H9 (cell line): ENCODE measurements around the gene FAAH. TPM values are rescaled to one million over a fixed set of nuclear protein-coding genes. Genes with fewer than 3 reads are reported as not detected.

Experiments
- DNase-seq: peaks from one replicate; pipeline ENCODE4 v3.0.0-alpha.2; 2017
- H2AFZ ChIP-seq: one replicate; pipeline ENCODE4 v1.6.1; 2013; ENCODE audit warnings: mild to moderate bottlenecking, low read length, control low read depth, moderate library complexity
- H2AK5ac ChIP-seq: 2 replicates; pipeline ENCODE4 v1.6.1; 2013; ENCODE audit warnings: low read length, control low read depth, mixed read lengths; ENCODE audit not compliant: insufficient read length
- H2BK120ac ChIP-seq: one replicate; pipeline ENCODE4 v1.6.1; 2013; ENCODE audit warnings: low read depth, mild to moderate bottlenecking, low read length, control low read depth, inconsistent platforms; ENCODE audit not compliant: poor library complexity, severe bottlenecking
- H2BK12ac ChIP-seq: 2 replicates; pipeline ENCODE4 v1.6.1; 2013; ENCODE audit warnings: low read length, control low read depth, mixed read lengths, low read depth; ENCODE audit not compliant: insufficient read length
- H2BK15ac ChIP-seq: 2 replicates; pipeline ENCODE4 v1.6.1; 2013; ENCODE audit warnings: low read depth, low read length, control low read depth
- H2BK20ac ChIP-seq: one replicate; pipeline ENCODE4 v1.6.1; 2013; ENCODE audit warnings: low read depth, mild to moderate bottlenecking, low read length, control low read depth, inconsistent platforms; ENCODE audit not compliant: poor library complexity, severe bottlenecking
- H2BK5ac ChIP-seq: 2 replicates; pipeline ENCODE4 v1.6.1; 2013; ENCODE audit warnings: low read length, control low read depth, mixed read lengths; ENCODE audit not compliant: insufficient read length
- H3K14ac ChIP-seq: 2 replicates; pipeline ENCODE4 v1.6.1; 2013; ENCODE audit warnings: low read length, control low read depth; ENCODE audit not compliant: insufficient read depth
- H3K18ac ChIP-seq: 2 replicates; pipeline ENCODE4 v1.6.1; 2013; ENCODE audit warnings: low read depth, mild to moderate bottlenecking, mixed read lengths, low read length, control low read depth; ENCODE audit not compliant: insufficient read length
- H3K23ac ChIP-seq: 2 replicates; pipeline ENCODE4 v1.6.1; 2013; ENCODE audit warnings: low read length, control low read depth, mixed read lengths, low read depth; ENCODE audit not compliant: insufficient read length
- H3K23me2 ChIP-seq: 2 replicates; pipeline ENCODE4 v1.6.1; 2013; ENCODE audit warnings: low read depth, mild to moderate bottlenecking, mixed read lengths, low read length, control low read depth; ENCODE audit not compliant: insufficient read length, poor library complexity, severe bottlenecking
- H3K27ac ChIP-seq: 2 replicates; pipeline ENCODE4 v1.5.1; 2013; ENCODE audit warnings: low read length, control low read depth, mixed read lengths, low read depth; ENCODE audit not compliant: insufficient read length
- H3K27me3 ChIP-seq: 2 replicates; pipeline ENCODE4 v1.6.1; 2013; ENCODE audit warnings: low read length, control low read depth, inconsistent platforms; ENCODE audit not compliant: insufficient read depth
- H3K4ac ChIP-seq: 2 replicates; pipeline ENCODE4 v1.6.1; 2013; ENCODE audit warnings: low read depth, mild to moderate bottlenecking, control low read depth, inconsistent platforms, low read length, moderate library complexity
- H3K4me1 ChIP-seq: 2 replicates; pipeline ENCODE4 v1.6.1; 2013; ENCODE audit warnings: low read length, control low read depth, inconsistent platforms; ENCODE audit not compliant: insufficient read depth
- H3K4me2 ChIP-seq: 2 replicates; pipeline ENCODE4 v1.6.1; 2013; ENCODE audit warnings: low read length, control low read depth, mixed read lengths; ENCODE audit not compliant: insufficient read length, insufficient read depth
- H3K56ac ChIP-seq: 2 replicates; pipeline ENCODE4 v1.6.1; 2013; ENCODE audit warnings: low read depth, mild to moderate bottlenecking, mixed read lengths, low read length, control low read depth; ENCODE audit not compliant: insufficient read length
- H3K79me1 ChIP-seq: 2 replicates; pipeline ENCODE4 v1.6.1; 2013; ENCODE audit warnings: low read depth, mild to moderate bottlenecking, moderate library complexity, low read length, control low read depth, inconsistent platforms; ENCODE audit not compliant: insufficient read depth, poor library complexity, severe bottlenecking
- H3K79me2 ChIP-seq: 2 replicates; pipeline ENCODE4 v1.6.1; 2013; ENCODE audit warnings: low read length, control low read depth, inconsistent platforms; ENCODE audit not compliant: insufficient read depth
- H3K9ac ChIP-seq: 2 replicates; pipeline ENCODE4 v1.6.1; 2013; ENCODE audit warnings: low read length, control low read depth, mixed read lengths; ENCODE audit not compliant: insufficient read length; ENCODE audit errors: extremely low read depth
- H3K9me3 ChIP-seq: one replicate; pipeline ENCODE4 v1.6.1; 2013; ENCODE audit warnings: low read depth, low read length, inconsistent platforms; ENCODE audit not compliant: control insufficient read depth
- H3T11ph ChIP-seq: one replicate; pipeline ENCODE4 v1.6.1; 2013; ENCODE audit warnings: mild to moderate bottlenecking, low read length, control low read depth, inconsistent platforms
- H4K20me1 ChIP-seq: one replicate; pipeline ENCODE4 v1.6.1; 2013; ENCODE audit not compliant: control insufficient read depth, insufficient read length, insufficient read depth
- H4K5ac ChIP-seq: 2 replicates; pipeline ENCODE4 v1.6.1; 2013; ENCODE audit warnings: low read depth, mild to moderate bottlenecking, mixed read lengths, low read length, control low read depth; ENCODE audit not compliant: insufficient read length
- H4K8ac ChIP-seq: replicated peaks from 2 replicates; pipeline ENCODE4 v1.6.1; 2013; ENCODE audit warnings: low read length, control low read depth, mixed read lengths, low read depth; ENCODE audit not compliant: insufficient read length
- H4K91ac ChIP-seq: 2 replicates; pipeline ENCODE4 v1.6.1; 2013; ENCODE audit warnings: low read depth, mild to moderate bottlenecking, moderate library complexity, mixed read lengths, low read length, control low read depth; ENCODE audit not compliant: insufficient read length
- H3K27ac Mint-ChIP-seq, 3 experiments: 2 replicates in 2 of 3; 3 replicates in 1 of 3; pipeline ENCODE4 v1.8.0; 2020 to 2021; ENCODE audit warnings: mixed read lengths in 3 of 3, mild to moderate bottlenecking in 1 of 3, moderate library complexity in 1 of 3
- H3K27me3 Mint-ChIP-seq: 2 replicates; pipeline ENCODE4 v1.8.0; 2021; ENCODE audit warnings: low read depth, mild to moderate bottlenecking, moderate library complexity, mixed read lengths
- H3K36me3 Mint-ChIP-seq, 3 experiments: 2 replicates in 2 of 3; 3 replicates in 1 of 3; pipeline ENCODE4 v1.8.0; 2020 to 2021; ENCODE audit warnings: low read depth in 3 of 3, mixed read lengths in 3 of 3; ENCODE audit not compliant: insufficient read depth in 1 of 3
- H3K4me1 Mint-ChIP-seq, 2 experiments: 2 replicates each; pipeline ENCODE4 v1.8.0; 2020; ENCODE audit warnings: mixed read lengths in 2 of 2
- H3K4me3 Mint-ChIP-seq, 2 experiments: 2 replicates in 1 of 2; 3 replicates in 1 of 2; pipeline ENCODE4 v1.8.0; 2020 to 2021; ENCODE audit warnings: mild to moderate bottlenecking in 2 of 2, mixed read lengths in 2 of 2, moderate library complexity in 1 of 2
- H3K9me3 Mint-ChIP-seq, 2 experiments: 2 replicates in 1 of 2; 3 replicates in 1 of 2; pipeline ENCODE4 v1.8.0; 2020; ENCODE audit warnings: mild to moderate bottlenecking in 2 of 2, mixed read lengths in 2 of 2, moderate library complexity in 1 of 2
- CTCF ChIP-seq: fragments of 200-600 bp; sonication (generic); conservative IDR thresholded peaks from 3 replicates; pipeline ENCODE4 v1.8.0; 2021; ENCODE audit warnings: antibody characterized with exemption, mild to moderate bottlenecking
- WGBS: extraction: QIAGEN DNeasy Blood & Tissue Kit; methylation state at CpG from one replicate; pipeline ENCODE4 v1.1.7; 2013; ENCODE audit warnings: missing lambda C conversion rate, low lambda C conversion rate, mixed read lengths; ENCODE audit not compliant: insufficient read length; ENCODE audit errors: extremely low coverage; 5-methylcytosine and 5-hydroxymethylcytosine counted together
- total RNA-seq: library from RNA; stranded (reverse); gene quantifications from 2 replicates; pipeline ENCODE4 v1.2.1, GENCODE V29; 2021

FAAH gene
- total RNA-seq, 1 experiment from 2014 or later: 18.9 TPM

GRCh38 chr1:46461017-46461808, 67.1 kb downstream of the FAAH start:
- WGBS: no CpG with 5 or more reads among the region's 11 CpGs
- peaks cover 4% of the 10 kb centered on the region for H3K23me2 ChIP-seq
- H2BK15ac ChIP-seq: no peak overlapping the region
- no peak overlapping the region for H4K91ac ChIP-seq
- peaks cover 51 to 79% of the 10 kb centered on the region in 2 experiments for H3K4me1 Mint-ChIP-seq
- no peak overlapping the region for H3K18ac ChIP-seq
- no peak overlapping the region for H2BK5ac ChIP-seq
- H3K27ac ChIP-seq: no peak overlapping the region
- H4K20me1 ChIP-seq: no peaks in the 10 kb centered on the region
- no peak overlapping the region for H2AFZ ChIP-seq
- H4K5ac ChIP-seq: no peak overlapping the region
- H3K14ac ChIP-seq: no peak overlapping the region
- H3K4me2 ChIP-seq: no peak overlapping the region
- no peak overlapping the region for H4K8ac ChIP-seq
- no peak overlapping the region for H2AK5ac ChIP-seq
- H3K4ac ChIP-seq: no peak overlapping the region
- H3K9me3 Mint-ChIP-seq: peaks cover 0 to 3% of the 10 kb centered on the region in 2 experiments; a peak in 1 of 5 replicates
- no peak overlapping the region; a peak in 1 of 5 replicates for H3K4me3 Mint-ChIP-seq
- H3K27me3 Mint-ChIP-seq: peaks cover 99% of the 10 kb centered on the region
- H3K9me3 ChIP-seq: no peaks in the 10 kb centered on the region
- H3K36me3 Mint-ChIP-seq: no peaks in the 10 kb centered on the region
- H3K4me1 ChIP-seq: peaks cover 4% of the 10 kb centered on the region; the same call in 1 of the 2 replicates
- no peak for TF ChIP-seq CTCF
- H3K9ac ChIP-seq: no peak overlapping the region
- peaks cover 8% of the 10 kb centered on the region; the same call in 1 of the 2 replicates for H3K27me3 ChIP-seq
- no peaks in the 10 kb centered on the region for H3K79me2 ChIP-seq
- H3K56ac ChIP-seq: no peak overlapping the region
- H3K27ac Mint-ChIP-seq: no peak overlapping the region
- no peak overlapping the region for H2BK12ac ChIP-seq
- no peak overlapping the region for H3K23ac ChIP-seq
- no peaks in the 10 kb centered on the region for H3K79me1 ChIP-seq
- no peak overlapping the region for H3T11ph ChIP-seq
- H2BK120ac ChIP-seq: no peak overlapping the region
- DNase-seq: no peak
- no peak overlapping the region for H2BK20ac ChIP-seq
